GM21529 (cell line): Measurements from ENCODE around the gene NOMO2.
"Not testable (repeated sequence)": the region's sequence is repeated elsewhere in the genome, so short reads cannot be mapped to it uniquely, and the experiment has no call there.

Experiments
- ATAC-seq: cut with Tn5 transposase; IDR thresholded peaks from one replicate; pipeline ENCODE4 v1.9.1; 2021; ENCODE audit not compliant: unreplicated experiment

The NOMO2 gene

GRCh38 chr16:18525882-18526482, 35.9 kb downstream of the NOMO2 start:
- not testable (repeated sequence) for ATAC-seq

- ATAC-seq: not testable (repeated sequence)
Observed at GRCh38 chr16:18522637-18523036, 39.3 kb downstream of the NOMO2 start.

GRCh38 chr16:18521445-18522181, 40.3 kb downstream of the NOMO2 start:
- ATAC-seq: not testable (repeated sequence)

GRCh38 chr16:18518536-18519283, 43.2 kb downstream of the NOMO2 start:
- not testable (repeated sequence) for ATAC-seq

- ATAC-seq: not testable (repeated sequence)
Observed at GRCh38 chr16:18498430-18498829, 63.5 kb downstream of the NOMO2 start.

GRCh38 chr16:18497032-18497431, 64.9 kb downstream of the NOMO2 start:
- not testable (repeated sequence) for ATAC-seq

GRCh38 chr16:18492118-18492897, 69.6 kb downstream of the NOMO2 start:
- not testable (repeated sequence) for ATAC-seq

- ATAC-seq: not testable (repeated sequence)
Observed at GRCh38 chr16:18436025-18436424, 125.9 kb downstream of the NOMO2 start.

GRCh38 chr16:18415827-18416226, 146.1 kb downstream of the NOMO2 start:
- ATAC-seq: not testable (repeated sequence)

GRCh38 chr16:18409532-18410293, 152.2 kb downstream of the NOMO2 start:
- not testable (repeated sequence) for ATAC-seq

- ATAC-seq: not testable (repeated sequence)
Observed at GRCh38 chr16:18401851-18402657, 159.8 kb downstream of the NOMO2 start.

- ATAC-seq: not testable (repeated sequence)
Observed at GRCh38 chr16:18401159-18401558, 160.7 kb downstream of the NOMO2 start.

GRCh38 chr16:18394363-18394762, 167.5 kb downstream of the NOMO2 start:
- ATAC-seq: not testable (repeated sequence)

- ATAC-seq: not testable (repeated sequence)
Observed at GRCh38 chr16:18387767-18388166, 174.1 kb downstream of the NOMO2 start.

- ATAC-seq: not testable (repeated sequence)
Observed at GRCh38 chr16:18386517-18386916, 175.4 kb downstream of the NOMO2 start.

- ATAC-seq: not testable (repeated sequence)
Observed at GRCh38 chr16:18385285-18385684, 176.6 kb downstream of the NOMO2 start.

- not testable (repeated sequence) for ATAC-seq
Observed at GRCh38 chr16:18384869-18385268, 177.0 kb downstream of the NOMO2 start.

GRCh38 chr16:18384098-18384636, 177.7 kb downstream of the NOMO2 start:
- not testable (repeated sequence) for ATAC-seq

GRCh38 chr16:18382696-18383095, 179.2 kb downstream of the NOMO2 start:
- not testable (repeated sequence) for ATAC-seq
